Inflammatory macrophage (primary cell): ENCODE data around the gene AR.

Experiments
- DNase-seq, 2 donors: peaks; one replicate each; pipeline ENCODE4 v3.0.0-alpha.2; 2020 to 2022

Gene AR

GRCh38 chrX:67563469-67564448, 19.9 kb downstream of the AR start:
- DNase-seq: no peak

GRCh38 chrX:67564475-67564874, 20.7 kb downstream of the AR start:
- DNase-seq: no peak

GRCh38 chrX:67568769-67569168, 24.9 kb downstream of the AR start:
- DNase-seq: no peak

DNA sequence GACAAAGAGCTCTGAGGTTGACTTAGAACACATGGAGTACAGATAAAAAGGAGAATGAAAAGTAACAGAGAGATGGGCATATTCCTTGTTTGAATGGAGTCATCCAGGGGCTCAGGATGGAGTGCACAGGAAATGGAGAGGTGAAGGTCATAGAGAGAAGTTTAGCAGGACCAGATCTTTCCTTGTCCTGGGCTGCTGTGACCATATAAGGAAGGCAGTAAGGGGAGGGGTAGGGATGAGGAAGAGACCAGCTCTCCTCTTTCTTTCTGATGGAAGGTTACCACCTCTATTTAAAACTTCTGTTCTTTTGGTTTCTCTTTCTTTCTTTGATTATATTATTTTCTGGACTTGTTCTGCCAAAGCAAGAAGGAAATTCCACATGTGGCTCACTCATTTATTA, 27.0 kb downstream of the AR start:
- no peak for DNase-seq

DNA sequence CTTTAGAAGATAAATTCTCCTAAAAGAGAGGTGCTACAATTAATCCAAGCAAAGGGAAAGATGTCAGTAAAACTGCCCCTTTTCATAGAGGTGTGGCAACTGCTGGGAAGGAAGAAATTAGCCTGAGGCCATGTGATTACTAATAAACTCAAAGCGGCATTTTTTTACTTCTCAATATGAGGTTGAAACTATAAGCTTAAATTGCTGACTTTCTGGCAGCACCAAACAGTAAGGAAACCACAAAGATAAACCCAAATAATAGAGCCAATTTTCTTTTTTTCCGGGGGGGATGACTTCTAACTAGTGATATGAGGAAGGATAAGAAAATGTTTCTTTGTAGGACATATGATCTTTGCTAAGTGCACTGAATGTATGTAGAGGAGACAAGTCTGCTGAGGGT, 30.9 kb downstream of the AR start:
- no peak for DNase-seq

DNA sequence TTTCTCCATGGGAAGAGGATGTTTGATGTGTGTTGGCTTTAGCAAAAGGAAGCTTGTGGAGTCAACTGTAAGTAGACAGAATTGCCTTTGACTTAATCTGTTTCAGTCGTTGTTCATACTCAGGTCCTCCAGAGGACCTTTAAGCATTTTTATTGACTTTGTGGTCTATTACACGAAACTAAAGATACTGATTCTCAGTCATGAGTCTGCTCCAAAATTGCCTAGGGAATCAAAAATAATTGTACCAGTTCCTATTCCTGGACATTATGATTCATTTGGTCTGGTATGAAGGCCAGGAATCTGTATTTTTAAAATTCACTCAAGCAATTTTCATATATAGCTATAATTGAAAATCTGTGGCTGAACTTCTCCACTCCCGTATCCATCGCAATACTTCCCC, 38.6 kb downstream of the AR start:
- no peak for DNase-seq

DNA sequence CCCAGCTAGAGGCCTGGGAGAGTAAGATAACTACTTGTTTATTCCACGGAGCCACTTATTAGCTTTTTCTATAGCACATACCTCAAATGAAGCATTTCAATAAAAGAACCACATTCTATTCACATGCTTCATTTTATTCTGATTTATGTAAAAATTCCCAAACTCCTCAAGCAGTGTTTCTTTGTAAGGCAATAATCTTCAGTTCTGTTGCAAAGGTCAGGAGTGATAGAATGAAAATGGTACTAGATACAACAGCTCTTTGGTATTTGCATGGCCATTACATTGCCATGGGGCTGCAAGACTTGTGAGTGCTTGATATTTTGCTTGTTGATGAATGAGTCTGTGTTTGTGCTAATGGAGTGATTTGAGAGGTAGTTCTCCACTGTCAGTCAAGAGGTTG, 39.4 kb downstream of the AR start:
- DNase-seq: no peak

GRCh38 chrX:67585401-67585800, 41.6 kb downstream of the AR start:
- no peak for DNase-seq

DNA sequence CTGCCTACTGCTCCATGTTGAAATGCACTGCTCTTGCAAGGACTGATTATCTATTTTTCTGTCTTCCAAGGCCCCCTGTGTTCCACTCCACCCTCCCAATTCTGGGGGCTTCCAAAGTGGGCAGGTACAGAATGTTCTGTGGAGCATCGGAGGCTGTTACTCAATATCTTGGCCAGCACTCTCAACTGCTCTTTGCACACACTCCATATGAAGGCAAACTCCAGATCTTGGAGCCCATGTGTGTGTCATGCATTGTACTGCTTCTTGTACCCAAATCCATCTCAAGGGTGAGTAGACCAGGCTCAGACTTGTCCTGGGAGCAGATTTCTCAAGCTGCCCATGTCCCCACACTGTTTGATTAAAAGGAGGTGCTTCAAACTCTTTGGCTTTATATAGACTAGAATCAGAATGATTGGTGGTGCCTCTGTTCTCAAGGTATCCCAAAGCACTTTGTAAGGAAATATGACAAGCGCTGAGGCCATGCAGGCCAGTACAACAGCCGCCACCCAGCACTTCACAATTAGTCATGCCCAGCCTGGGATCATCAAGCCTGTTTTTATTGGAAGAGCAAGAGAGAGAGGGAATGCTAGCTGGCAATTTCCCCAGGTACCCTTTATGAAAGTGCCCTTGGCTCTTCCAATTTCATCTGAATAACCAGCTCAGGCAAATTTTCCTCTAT, 44.3 kb downstream of the AR start:
- DNase-seq: no peak

DNA sequence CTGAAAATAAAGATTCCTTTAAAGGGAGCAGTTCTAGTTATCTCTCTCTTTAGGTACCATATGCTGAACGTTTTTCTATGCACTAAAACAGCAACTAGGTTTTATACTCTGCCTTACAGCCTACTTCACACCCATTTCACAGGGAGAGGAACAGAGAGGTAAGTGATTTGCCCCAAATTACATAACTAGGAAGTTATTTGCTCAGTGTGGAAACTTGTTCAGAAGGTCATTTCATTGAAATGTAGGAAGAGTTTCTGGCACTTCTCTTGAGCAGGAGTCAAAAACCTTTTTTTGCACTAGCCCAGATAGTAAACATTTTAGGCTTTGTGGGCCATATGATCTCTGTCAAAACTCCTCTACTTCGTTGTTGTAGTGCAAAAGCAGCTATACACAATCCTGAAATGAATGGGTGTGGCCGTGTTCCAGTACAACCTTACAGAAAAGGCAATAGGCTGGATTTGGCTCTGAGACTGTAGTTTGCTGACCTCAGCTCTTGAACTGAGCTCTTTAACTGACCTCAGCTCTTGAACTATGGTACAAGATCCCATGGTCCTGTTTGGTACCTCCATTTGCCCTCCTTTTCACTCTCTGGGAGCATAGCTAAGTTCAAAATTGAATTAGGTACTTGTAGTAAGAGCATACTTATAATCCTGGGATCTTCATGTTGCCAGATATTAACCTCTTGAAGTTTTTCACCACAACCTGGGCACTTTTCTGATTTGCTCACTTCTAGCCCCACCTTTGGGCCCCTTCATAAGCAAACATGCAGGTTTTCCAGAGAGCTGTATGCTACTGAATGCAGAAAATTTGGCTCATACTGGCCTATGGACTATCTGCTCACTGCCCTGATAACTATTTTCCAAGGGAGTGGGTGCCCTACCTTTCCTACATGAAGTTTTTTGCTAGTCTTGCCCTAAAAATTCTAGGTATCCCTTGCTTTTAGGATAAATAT, 53.3 kb downstream of the AR start:
- DNase-seq: no peak

GRCh38 chrX:67599532-67599931, 55.7 kb downstream of the AR start:
- DNase-seq: no peak

DNA sequence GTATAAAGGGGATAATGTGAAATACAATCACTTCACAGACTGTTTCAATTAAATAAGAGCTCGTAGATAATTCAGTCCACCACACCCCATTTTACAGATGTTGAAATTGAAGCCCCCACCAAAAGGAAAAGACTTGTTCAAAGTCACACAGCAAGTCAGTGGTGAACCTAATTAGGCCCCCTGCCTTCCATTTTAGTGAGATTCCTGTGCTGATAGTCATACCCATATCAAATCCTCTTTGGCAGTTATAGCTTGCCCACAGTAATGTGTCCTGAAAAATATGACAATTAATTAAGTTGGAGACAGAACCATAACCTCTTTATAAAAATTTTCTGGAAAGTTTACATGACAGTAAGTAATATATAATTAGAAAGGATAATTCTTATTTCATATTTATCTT, 58.0 kb downstream of the AR start:
- no peak for DNase-seq

DNA sequence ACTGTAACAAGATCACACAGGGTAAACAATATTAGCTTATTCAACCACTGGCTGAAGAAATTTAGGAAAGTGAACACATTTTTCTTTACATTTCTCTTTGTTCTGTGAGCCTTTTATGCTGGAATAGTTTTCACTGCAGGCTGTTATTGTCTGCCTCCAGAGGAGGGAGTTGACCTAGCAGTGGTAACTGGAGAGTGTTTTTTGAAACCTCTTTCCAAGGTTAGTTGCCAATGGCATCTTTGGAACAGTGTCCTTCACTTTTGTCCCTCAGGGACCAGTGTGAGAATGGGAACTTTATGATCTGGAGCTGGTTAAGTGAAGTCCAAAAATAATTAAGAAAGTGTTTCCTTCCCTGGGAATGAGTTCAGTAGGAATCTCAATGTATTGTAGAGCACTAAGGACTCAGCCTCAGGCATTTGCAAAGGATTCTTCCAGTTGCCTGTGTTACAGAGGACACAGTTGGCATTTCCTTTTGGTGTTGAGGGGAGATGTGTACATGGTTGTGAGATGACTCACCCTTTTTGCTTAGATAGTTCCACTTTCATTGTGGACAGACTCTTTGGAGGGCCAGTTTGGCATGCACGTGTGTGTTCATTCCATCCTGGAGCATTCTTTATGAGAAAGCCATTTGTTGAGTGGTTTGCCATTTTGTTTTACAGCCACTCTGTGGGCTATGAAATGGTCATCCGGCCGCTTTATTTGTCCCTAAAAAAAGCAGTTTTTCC, 61.3 kb downstream of the AR start:
- DNase-seq: no peak

DNA sequence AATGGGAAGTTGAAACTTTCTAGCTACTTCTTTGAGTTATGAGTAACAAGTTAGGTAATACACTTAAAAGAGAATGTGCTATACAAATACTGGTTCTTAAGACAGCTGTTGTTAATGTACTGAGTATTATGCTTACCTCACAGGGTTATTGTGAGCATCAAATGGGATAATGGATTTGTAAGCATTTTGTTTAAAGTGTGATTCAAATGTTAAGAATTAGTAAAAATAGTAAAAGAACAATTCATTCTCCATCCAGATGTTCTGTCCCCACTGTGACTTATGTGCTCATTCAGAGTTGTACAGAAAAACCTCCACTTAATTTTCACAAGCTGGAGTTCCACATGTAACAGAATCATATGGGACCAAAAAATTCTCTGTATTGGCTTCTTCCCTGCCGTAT, 63.6 kb downstream of the AR start:
- no peak for DNase-seq

GRCh38 chrX:67610282-67610681, 66.5 kb downstream of the AR start:
- DNase-seq: no peak

GRCh38 chrX:67612231-67612630, 68.4 kb downstream of the AR start:
- DNase-seq: no peak

DNA sequence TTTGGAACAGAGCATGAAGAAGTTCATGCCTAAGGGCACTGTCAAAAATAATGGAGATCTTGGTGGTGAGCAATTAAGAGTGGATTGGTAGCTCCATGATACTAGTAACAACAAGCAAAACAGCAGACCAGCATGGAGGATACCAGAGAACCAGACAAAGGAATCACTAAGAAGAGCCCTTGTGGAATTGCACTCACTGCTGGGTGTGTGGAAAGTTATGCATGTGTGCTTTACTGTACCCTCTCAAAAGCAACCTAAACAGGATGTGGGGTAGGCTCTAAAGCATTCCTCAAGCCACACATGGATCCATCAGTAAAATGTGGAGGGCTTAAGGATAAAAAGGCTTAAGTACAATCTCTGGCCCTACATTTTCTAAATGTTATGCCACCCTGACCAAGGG, 69.5 kb downstream of the AR start:
- no peak for DNase-seq

GRCh38 chrX:67613996-67614395, 70.2 kb downstream of the AR start:
- no peak for DNase-seq

GRCh38 chrX:67614423-67614822, 70.6 kb downstream of the AR start:
- DNase-seq: no peak

GRCh38 chrX:67619253-67619652, 75.4 kb downstream of the AR start:
- peak; percentile 3 to 17 for DNase-seq

DNA sequence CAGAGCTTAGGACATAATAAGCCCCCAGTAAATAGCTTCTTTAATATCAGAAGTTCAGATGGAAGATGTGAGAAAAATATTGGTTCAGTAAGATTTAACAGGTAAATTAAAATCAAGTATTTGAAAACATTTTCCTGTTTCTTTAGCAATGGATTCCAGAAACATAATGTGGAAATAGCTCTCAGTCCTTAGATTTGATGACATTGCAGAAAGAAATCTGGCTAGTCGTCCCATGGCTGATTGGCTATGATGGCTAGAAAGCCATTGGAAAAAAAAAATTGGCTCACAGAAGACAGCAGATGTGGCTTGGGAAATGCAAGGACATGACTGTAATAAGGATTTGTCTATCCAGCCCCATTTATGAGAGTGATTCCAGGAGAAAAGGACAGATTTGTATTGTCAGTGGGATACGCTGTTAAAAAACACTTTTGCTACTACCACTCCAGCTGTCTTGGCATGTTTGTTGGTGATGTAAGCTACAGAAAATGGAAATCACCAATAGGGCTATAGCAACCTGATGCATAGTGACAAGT, 78.3 kb downstream of the AR start:
- no peak for DNase-seq

DNA sequence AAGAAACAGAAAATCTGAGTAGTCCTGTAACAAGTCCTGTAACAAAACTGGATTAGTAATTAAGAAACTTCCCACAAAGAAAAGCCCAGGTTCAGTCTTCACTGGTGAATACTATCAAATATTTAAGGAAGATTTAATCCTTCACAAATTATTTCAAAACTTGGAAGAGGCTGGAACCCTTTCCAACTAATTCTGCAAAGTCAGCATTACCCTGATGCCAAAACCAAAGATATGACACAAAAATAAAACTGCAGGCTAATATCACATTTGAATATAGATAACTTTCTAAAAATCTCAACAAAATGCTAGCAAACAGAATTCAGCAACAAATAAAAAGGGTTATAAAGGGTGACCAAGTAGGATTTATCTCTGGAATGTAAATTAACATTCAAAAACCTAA, 80.5 kb downstream of the AR start:
- no peak for DNase-seq
